NCI-H1694 (cell line): ENCODE results near the gene ARSB.
"Not testable (repeated sequence)": the region's sequence is repeated elsewhere in the genome, so short reads cannot be mapped to it uniquely, and the experiment has no call there.

ENCODE experiments used
- DNase-seq: peaks from one replicate; lab custom pipeline; 2025; lab: John Stamatoyannopoulos, UW

Gene ARSB

GRCh38 chr5:78779262-78779661 lies 205.8 kb downstream of the ARSB start:
- no peak for DNase-seq

- no peak for DNase-seq
Observed at GRCh38 chr5:78778538-78778937, 206.6 kb downstream of the ARSB start.

- no peak for DNase-seq
Observed at GRCh38 chr5:78777901-78778300, 207.2 kb downstream of the ARSB start.

- no peak for DNase-seq
Observed at GRCh38 chr5:78776637-78777036, 208.5 kb downstream of the ARSB start.

GRCh38 chr5:78773655-78774054 lies 211.5 kb downstream of the ARSB start:
- DNase-seq, result no peak

- no peak for DNase-seq
Observed at GRCh38 chr5:78771260-78772205, 213.6 kb downstream of the ARSB start.

- no peak for DNase-seq
Observed at GRCh38 chr5:78768781-78769380, 216.2 kb downstream of the ARSB start.

GRCh38 chr5:78766412-78766762 lies 218.7 kb downstream of the ARSB start:
- DNase-seq, result no peak

- no peak for DNase-seq
Observed at GRCh38 chr5:78765756-78766411, 219.2 kb downstream of the ARSB start.

GRCh38 chr5:78765116-78765515 lies 220.0 kb downstream of the ARSB start:
- DNase-seq, result no peak

GRCh38 chr5:78763659-78764189 lies 221.4 kb downstream of the ARSB start:
- DNase-seq, result no peak

GRCh38 chr5:78762743-78763142 lies 222.4 kb downstream of the ARSB start:
- DNase-seq, result not testable (repeated sequence)

- DNase-seq, result no peak
Observed at GRCh38 chr5:78761840-78762239, 223.3 kb downstream of the ARSB start.

GRCh38 chr5:78760770-78761169 lies 224.3 kb downstream of the ARSB start:
- DNase-seq, result no peak

GRCh38 chr5:78760366-78760765 lies 224.7 kb downstream of the ARSB start:
- no peak for DNase-seq

- DNase-seq, result no peak
Observed at GRCh38 chr5:78758169-78758839, 226.8 kb downstream of the ARSB start.

- no peak for DNase-seq
Observed at GRCh38 chr5:78757269-78758053, 227.6 kb downstream of the ARSB start.

GRCh38 chr5:78756858-78757257 lies 228.3 kb downstream of the ARSB start:
- no peak for DNase-seq

- no peak for DNase-seq
Observed at GRCh38 chr5:78755822-78756429, 229.2 kb downstream of the ARSB start.

GRCh38 chr5:78754655-78755054 lies 230.5 kb downstream of the ARSB start:
- no peak for DNase-seq

GRCh38 chr5:78753093-78753531 lies 232.0 kb downstream of the ARSB start:
- no peak for DNase-seq
